ENCODE measurements around the gene PACRG.

Gene PACRG

GRCh38 chr6:163232015-163232523 lies 504.3 kb downstream of the PACRG start:
- Histone ChIP-seq H3K9me3 (ENCODE audit: severe bottlenecking) (no peaks in the 10 kb centered on the region), H3K4me1 (ENCODE audit: insufficient read depth, poor library complexity, severe bottlenecking) (no peaks in the 10 kb centered on the region), H3K36me3 (ENCODE audit: low read depth) (no peaks in the 10 kb centered on the region), H3K27me3 (ENCODE audit: insufficient read depth, poor library complexity, severe bottlenecking) (no peaks in the 10 kb centered on the region), H3K4me3 (ENCODE audit: severe bottlenecking) (no peak overlapping the region), H3K27ac (ENCODE audit: poor library complexity, severe bottlenecking) (no peak overlapping the region)
- DNase-seq (ENCODE audit: low spot score), result no peak
- TF ChIP-seq CTCF (IDR thresholded peaks at IDR 0.05; ENCODE audit: poor library complexity, severe bottlenecking), result no peak
- ATAC-seq (ENCODE audit: low read depth), result no peak

- no peaks in the 10 kb centered on the region for H3K4me1 ChIP-seq (ENCODE audit: insufficient read depth, poor library complexity, severe bottlenecking)
- no peaks in the 10 kb centered on the region for H3K9me3 ChIP-seq (ENCODE audit: severe bottlenecking)
- no peak for TF ChIP-seq CTCF (IDR thresholded peaks at IDR 0.05; ENCODE audit: poor library complexity, severe bottlenecking)
- no peak for ATAC-seq (ENCODE audit: low read depth)
- H3K36me3 ChIP-seq (ENCODE audit: low read depth), result no peaks in the 10 kb centered on the region
- H3K27ac ChIP-seq (ENCODE audit: poor library complexity, severe bottlenecking), result no peak overlapping the region
- H3K4me3 ChIP-seq (ENCODE audit: severe bottlenecking), result no peak overlapping the region
- DNase-seq (ENCODE audit: low spot score), result no peak
- H3K27me3 ChIP-seq (ENCODE audit: insufficient read depth, poor library complexity, severe bottlenecking), result no peaks in the 10 kb centered on the region
Measured at GRCh38 chr6:163232649-163233048, 504.9 kb downstream of the PACRG start.

- no peak for ATAC-seq (ENCODE audit: low read depth)
- Histone ChIP-seq H3K4me3 (ENCODE audit: severe bottlenecking) (no peak overlapping the region), H3K27ac (ENCODE audit: poor library complexity, severe bottlenecking) (no peak overlapping the region), H3K4me1 (ENCODE audit: insufficient read depth, poor library complexity, severe bottlenecking) (no peaks in the 10 kb centered on the region), H3K36me3 (ENCODE audit: low read depth) (no peaks in the 10 kb centered on the region), H3K27me3 (ENCODE audit: insufficient read depth, poor library complexity, severe bottlenecking) (no peaks in the 10 kb centered on the region), H3K9me3 (ENCODE audit: severe bottlenecking) (no peaks in the 10 kb centered on the region)
- TF ChIP-seq CTCF (IDR thresholded peaks at IDR 0.05; ENCODE audit: poor library complexity, severe bottlenecking), result no peak
- no peak for DNase-seq (ENCODE audit: low spot score)
Measured at GRCh38 chr6:163237110-163237509, 509.3 kb downstream of the PACRG start.

GRCh38 chr6:163239572-163240340 lies 512.0 kb downstream of the PACRG start:
- no peaks in the 10 kb centered on the region for H3K36me3 ChIP-seq (ENCODE audit: low read depth)
- TF ChIP-seq CTCF (IDR thresholded peaks at IDR 0.05; ENCODE audit: poor library complexity, severe bottlenecking), result no peak
- H3K27me3 ChIP-seq (ENCODE audit: insufficient read depth, poor library complexity, severe bottlenecking), result no peaks in the 10 kb centered on the region
- no peaks in the 10 kb centered on the region for H3K4me1 ChIP-seq (ENCODE audit: insufficient read depth, poor library complexity, severe bottlenecking)
- no peaks in the 10 kb centered on the region for H3K9me3 ChIP-seq (ENCODE audit: severe bottlenecking)
- ATAC-seq (ENCODE audit: low read depth), result no peak
- H3K27ac ChIP-seq (ENCODE audit: poor library complexity, severe bottlenecking), result no peak overlapping the region
- DNase-seq (ENCODE audit: low spot score), result no peak
- no peak overlapping the region for H3K4me3 ChIP-seq (ENCODE audit: severe bottlenecking)

- Histone ChIP-seq H3K9me3 (ENCODE audit: severe bottlenecking) (no peaks in the 10 kb centered on the region), H3K4me1 (ENCODE audit: insufficient read depth, poor library complexity, severe bottlenecking) (no peaks in the 10 kb centered on the region), H3K27ac (ENCODE audit: poor library complexity, severe bottlenecking) (no peak overlapping the region), H3K36me3 (ENCODE audit: low read depth) (no peaks in the 10 kb centered on the region), H3K27me3 (ENCODE audit: insufficient read depth, poor library complexity, severe bottlenecking) (no peaks in the 10 kb centered on the region), H3K4me3 (ENCODE audit: severe bottlenecking) (no peak overlapping the region)
- ATAC-seq (ENCODE audit: low read depth), result no peak
- DNase-seq (ENCODE audit: low spot score), result no peak
- TF ChIP-seq CTCF (IDR thresholded peaks at IDR 0.05; ENCODE audit: poor library complexity, severe bottlenecking), result no peak
Measured at GRCh38 chr6:163240556-163240955, 512.8 kb downstream of the PACRG start.
